K562 (cell line): Measurements from ENCODE around the gene SCMH1. TPM values are rescaled to one million over a fixed set of nuclear protein-coding genes. Genes with fewer than 3 reads are reported as not detected.

Experiments
- ATAC-seq: fragments of 200-7000 bp; cut with Tn5 transposase; 3 replicates; pipeline ENCODE4 v1.9.1; 2020; ENCODE audit warnings: moderate library complexity
- BruUV-seq: library from RNA; stranded (reverse); fragments of 400-500 nt; replicated peaks from 2 replicates; lab custom pipeline; 2021; lab: Mats Ljungman, UMichigan
- CTCF ChIA-PET: fragments of 300-600 bp; formaldehyde crosslinking; extraction: SDS; loops from one replicate; lab custom pipeline; 2021; ENCODE audit warnings: low intra/inter-chr PET ratio; lab: Yijun Ruan, JAX
- POLR2A ChIA-PET: fragments of 300-600, 350-650 bp; sonication (Branson Sonifier 250); formaldehyde crosslinking; extraction: SDS; loops from one replicate; lab custom pipeline; 2021; ENCODE audit warnings: antibody characterized with exemption, inconsistent platforms; lab: Yijun Ruan, JAX
- DNase-seq, 4 experiments: peaks; one replicate each; pipeline versions ENCODE4 v3.0.0 to v3.0.0-alpha.2; 2011 to 2018; ENCODE audit warnings: low spot score in 3 of 4, mixed read lengths in 3 of 4; ENCODE audit errors: extremely low read depth in 1 of 4
- FAIRE-seq: peaks from 2 replicates; lab custom pipeline; 2011; peaks lifted over from hg19 to GRCh38; lab: Jason Lieb, UNC
- H2AFZ ChIP-seq: 2 replicates; pipeline ENCODE4 v1.6.0; 2011; ENCODE audit warnings: low read depth, low read length, control low read depth, inconsistent platforms
- H3K27ac ChIP-seq: fragments of 200-600 bp; 3 replicates; pipeline ENCODE4 v1.8.0; 2011; ENCODE audit warnings: low read depth, mild to moderate bottlenecking, control low read depth, inconsistent platforms, low read length, moderate library complexity, mixed read lengths; ENCODE audit errors: extremely low read depth
- H3K27me3 ChIP-seq, 2 experiments: fragments of 300-600 bp in 1 of 2; 2 replicates in 1 of 2; 3 replicates in 1 of 2; pipeline versions ENCODE4 v1.6.0 to v1.8.0; 2011; ENCODE audit warnings: inconsistent platforms in 2 of 2, low read length in 2 of 2, mild to moderate bottlenecking in 1 of 2, mixed read lengths in 1 of 2, moderate library complexity in 1 of 2; ENCODE audit not compliant: control insufficient read depth in 2 of 2, insufficient read depth in 2 of 2
- H3K36me3 ChIP-seq: fragments of 300-600 bp; 3 replicates; pipeline ENCODE4 v1.8.0; 2011; ENCODE audit warnings: mild to moderate bottlenecking, low read length, inconsistent platforms; ENCODE audit not compliant: control insufficient read depth, insufficient read depth
- H3K4me1 ChIP-seq, 2 experiments: fragments of 200-600 bp in 1 of 2; replicated peaks in 1 of 2; 2 replicates in 1 of 2; 3 replicates in 1 of 2; pipeline versions ENCODE4 v1.5.1 to v1.8.0; 2011; ENCODE audit warnings: inconsistent platforms in 2 of 2, low read length in 2 of 2, mild to moderate bottlenecking in 1 of 2, mixed read lengths in 1 of 2, moderate library complexity in 1 of 2; ENCODE audit not compliant: control insufficient read depth in 2 of 2, insufficient read depth in 2 of 2
- H3K4me2 ChIP-seq: 2 replicates; pipeline ENCODE4 v1.6.1; 2011; ENCODE audit warnings: low read length, control low read depth, inconsistent platforms, mixed read lengths; ENCODE audit not compliant: insufficient read depth
- H3K4me3 ChIP-seq: fragments of 200-600 bp; sonication (generic), shearing (Covaris generic); 2 replicates; pipeline ENCODE4 v1.5.1; 2016; ENCODE audit warnings: control low read depth, inconsistent platforms
- H3K79me2 ChIP-seq: fragments of 200-600 bp; 3 replicates; pipeline ENCODE4 v1.8.0; 2011; ENCODE audit warnings: low read length, inconsistent platforms; ENCODE audit not compliant: control insufficient read depth, insufficient read depth
- H3K9ac ChIP-seq, 2 experiments: 2 replicates each; pipeline versions ENCODE4 v1.6.0 to v1.6.1; 2011; ENCODE audit warnings: low read depth in 2 of 2, low read length in 2 of 2, control low read depth in 1 of 2, inconsistent platforms in 1 of 2, mild to moderate bottlenecking in 1 of 2, mixed read lengths in 1 of 2; ENCODE audit not compliant: insufficient read depth in 1 of 2
- H3K9me1 ChIP-seq: one replicate; pipeline ENCODE4 v1.6.0; 2011; ENCODE audit warnings: inconsistent platforms, mild to moderate bottlenecking, low read length, moderate library complexity; ENCODE audit not compliant: control insufficient read depth, insufficient read depth
- H3K9me3 ChIP-seq: replicated peaks from 2 replicates; pipeline ENCODE4 v1.5.1; 2011; ENCODE audit warnings: low read depth, low read length, inconsistent platforms; ENCODE audit not compliant: control insufficient read depth, insufficient read depth
- H4K20me1 ChIP-seq: replicated peaks from 2 replicates; pipeline ENCODE4 v1.6.1; 2011; ENCODE audit warnings: low read length, inconsistent platforms, mixed read lengths; ENCODE audit not compliant: control insufficient read depth, insufficient read depth
- BRCA1 ChIP-seq, 2 experiments: fragments of 450-650 bp in 1 of 2; sonication (generic) in 1 of 2; formaldehyde crosslinking in 1 of 2; IDR thresholded peaks; 2 replicates each; pipeline versions ENCODE4 v1.5.0 to v1.6.1; 2017 to 2020; ENCODE audit warnings: mild to moderate bottlenecking in 1 of 2, missing genetic modification reagents in 1 of 2
- CBX8 ChIP-seq: fragments of 200-600 bp; sonication (generic); IDR thresholded peaks from 2 replicates; pipeline ENCODE4 v1.6.1; 2012; ENCODE audit warnings: borderline replicate concordance, mixed run types, low read depth, mild to moderate bottlenecking, moderate library complexity, mixed read lengths, low read length, control low read depth, inconsistent platforms; ENCODE audit not compliant: poor library complexity, severe bottlenecking; ENCODE audit errors: extremely low read depth
- COPS2 ChIP-seq: fragments of 450-650 bp; conservative IDR thresholded peaks from 2 replicates; pipeline ENCODE4 v1.6.1; 2016; ENCODE audit warnings: mild to moderate bottlenecking, moderate library complexity
- ELF2 ChIP-seq: fragments of 250-450 bp; sonication (Bioruptor Pico); IDR thresholded peaks from 2 replicates; pipeline ENCODE4 v1.5.0; 2021; ENCODE audit warnings: mild to moderate bottlenecking
- ERF ChIP-seq: fragments of 450-650 bp; formaldehyde crosslinking; IDR thresholded peaks from 2 replicates; pipeline ENCODE4 v1.4.0; 2020; ENCODE audit warnings: mild to moderate bottlenecking, mixed read lengths
- GTF2B ChIP-seq: IDR thresholded peaks from 2 replicates; pipeline ENCODE4 v1.6.1; 2011; ENCODE audit not compliant: insufficient read length; ENCODE audit errors: extremely low read depth
- MCM2 ChIP-seq: fragments of 450-650 bp; IDR thresholded peaks from 2 replicates; pipeline ENCODE4 v1.6.1; 2017; ENCODE audit warnings: low read depth, mild to moderate bottlenecking
- ZFP36 ChIP-seq: fragments of 150-350 bp; IDR thresholded peaks from 2 replicates; pipeline ENCODE4 v1.6.1; 2018; ENCODE audit warnings: low read length, low read depth; ENCODE audit not compliant: partially characterized antibody
- ZKSCAN1 ChIP-seq: fragments of 150-350 bp; IDR thresholded peaks from 2 replicates; pipeline ENCODE4 v1.6.1; 2016; ENCODE audit warnings: low read depth, low read length
- in situ Hi-C: fragments of 300-500 bp; cut with MboI; formaldehyde crosslinking; loops from 4 replicates; pipeline ENCODE4 v1.15.0; 2018; ENCODE audit warnings: inconsistent platforms, mixed read lengths
- intact Hi-C: fragments of 100-400 bp; cut with micrococcal nuclease; formaldehyde crosslinking; loops from 2 replicates; pipeline ENCODE4 v1.14.2; 2022
- polyA plus RNA-seq, 8 experiments: library from polyadenylated mRNA; depleted of rRNA in 4 of 8; stranded (reverse) in 5 of 8; unstranded in 3 of 8; fragments of >200 nt; fragmentation: Nextera tagmentation in 2 of 8; fragmentation: Illumina TruSeq in 1 of 8; extraction: Ambion mirVana in 2 of 8; extraction: Trizol in 1 of 8; gene quantifications; 2 replicates each; pipeline versions ENCODE4 v1.2.1 to v1.2.3, GENCODE V29; 2011 to 2014; ENCODE audit warnings: inconsistent platforms in 1 of 8, missing spikeins in 1 of 8
- total RNA-seq, 7 experiments: library from RNA; depleted of rRNA in 6 of 7; stranded (reverse); fragments of >200 nt in 6 of 7; fragmentation: Illumina TruSeq in 2 of 7; extraction: Trizol in 2 of 7; gene quantifications; 2 replicates each; pipeline versions ENCODE4 v1.2.1 to v1.2.3, GENCODE V29; 2011 to 2021; ENCODE audit warnings: low replicate concordance in 1 of 7
- TF ChIP-seq, protein P1 (sequence below), 3 experiments: fragments of 200-800 bp in 1 of 3; fragments of 250-450 bp in 1 of 3; fragments of 450-650 bp in 1 of 3; sonication (Bioruptor Pico) in 1 of 3; sonication (Bioruptor generic) in 1 of 3; formaldehyde crosslinking in 1 of 3; IDR thresholded peaks; 2 replicates each; pipeline versions ENCODE4 v1.6.1 to v1.8.0; 2016 to 2022; ENCODE audit warnings: mild to moderate bottlenecking in 2 of 3, missing genetic modification characterization in 2 of 3, missing compliant biosample characterization in 1 of 3, moderate library complexity in 1 of 3
- TF ChIP-seq, protein P2 (sequence below): sonication (generic); formaldehyde crosslinking; IDR thresholded peaks from 2 replicates; pipeline ENCODE4 v1.5.0; 2020; ENCODE audit warnings: missing genetic modification reagents
- TF ChIP-seq, protein P3 (sequence below), 2 experiments: IDR thresholded peaks in 1 of 2; conservative IDR thresholded peaks in 1 of 2; 2 replicates each; pipeline ENCODE4 v1.6.1; 2016; ENCODE audit warnings: low read depth in 2 of 2, mild to moderate bottlenecking in 1 of 2, missing compliant biosample characterization in 1 of 2, missing genetic modification characterization in 1 of 2, moderate library complexity in 1 of 2

The SCMH1 gene
- total and polyA plus RNA-seq, 9 of the 15 experiments (the other 6 are each of a cell fraction or from before 2014, with no cell fraction given): 8.5 to 37.0 (median 26.8) TPM

DNA sequence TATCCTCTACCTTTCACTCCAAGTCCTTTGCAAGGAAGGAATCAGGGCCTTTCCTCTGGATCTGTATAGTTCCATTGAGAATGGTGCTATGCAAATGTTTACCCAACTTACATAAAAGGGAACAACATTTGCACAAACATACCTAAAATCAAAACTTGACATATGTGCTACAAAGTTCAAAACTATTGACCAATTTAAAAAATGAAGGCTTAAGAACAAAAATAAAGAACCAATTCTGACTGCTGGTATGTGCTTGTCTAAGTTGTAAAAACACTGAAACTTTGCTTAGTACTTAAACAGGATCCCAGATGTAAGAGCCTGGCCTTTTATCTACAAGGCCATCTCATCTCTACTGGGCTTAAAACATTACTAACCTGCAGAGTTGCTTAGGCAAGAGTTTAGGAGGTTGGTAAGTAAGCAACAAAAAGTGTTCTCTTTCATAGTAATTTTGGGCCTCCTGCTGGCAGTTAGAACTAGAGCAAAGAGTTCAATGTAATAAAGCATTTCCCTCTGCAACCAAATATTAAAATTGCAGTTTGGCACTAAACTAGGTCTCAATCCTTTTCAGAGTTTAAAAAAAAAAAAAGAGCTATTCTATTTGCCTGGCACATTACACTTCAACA lies 2.0 kb downstream of the SCMH1 start:
- no peak overlapping the region for H3K4me2 ChIP-seq
- FAIRE-seq: no peak
- in situ Hi-C loops (no loop called here), intact Hi-C loops (loop anchor here (2.0 to 10.0 kb wide), 2 partner anchors 79 to 195 kb away; no protein-coding TSS in a partner anchor)
- no peak overlapping the region for H2AFZ ChIP-seq
- peaks cover 29 to 48% of the 10 kb centered on the region in 2 experiments; a peak in 4 of 5 replicates for H3K4me1 ChIP-seq
- H3K4me3 ChIP-seq: no peak overlapping the region
- H3K27me3 ChIP-seq: no peaks in the 10 kb centered on the region
- peak in 1 of 4 experiments; percentile 50 for DNase-seq
- peaks cover 68% of the 10 kb centered on the region for H3K79me2 ChIP-seq
- ChIA-PET POLR2A (interaction anchor here (0.6 to 0.7 kb wide), 2 partner anchors 130 to 459 kb away, joined by 3 read pairs; no protein-coding TSS in a partner anchor), CTCF (no interaction called here)
- no peak overlapping the region for H3K27ac ChIP-seq
- H4K20me1 ChIP-seq: peaks cover 20% of the 10 kb centered on the region
- BruUV-seq: no TSS peak
- ATAC-seq: peak; percentile 12
- no peaks in the 10 kb centered on the region for H3K36me3 ChIP-seq
- H3K9ac ChIP-seq: no peak overlapping the region
- no peaks in the 10 kb centered on the region for H3K9me3 ChIP-seq
- no peaks in the 10 kb centered on the region for H3K9me1 ChIP-seq
- TF ChIP-seq, protein P1, sequence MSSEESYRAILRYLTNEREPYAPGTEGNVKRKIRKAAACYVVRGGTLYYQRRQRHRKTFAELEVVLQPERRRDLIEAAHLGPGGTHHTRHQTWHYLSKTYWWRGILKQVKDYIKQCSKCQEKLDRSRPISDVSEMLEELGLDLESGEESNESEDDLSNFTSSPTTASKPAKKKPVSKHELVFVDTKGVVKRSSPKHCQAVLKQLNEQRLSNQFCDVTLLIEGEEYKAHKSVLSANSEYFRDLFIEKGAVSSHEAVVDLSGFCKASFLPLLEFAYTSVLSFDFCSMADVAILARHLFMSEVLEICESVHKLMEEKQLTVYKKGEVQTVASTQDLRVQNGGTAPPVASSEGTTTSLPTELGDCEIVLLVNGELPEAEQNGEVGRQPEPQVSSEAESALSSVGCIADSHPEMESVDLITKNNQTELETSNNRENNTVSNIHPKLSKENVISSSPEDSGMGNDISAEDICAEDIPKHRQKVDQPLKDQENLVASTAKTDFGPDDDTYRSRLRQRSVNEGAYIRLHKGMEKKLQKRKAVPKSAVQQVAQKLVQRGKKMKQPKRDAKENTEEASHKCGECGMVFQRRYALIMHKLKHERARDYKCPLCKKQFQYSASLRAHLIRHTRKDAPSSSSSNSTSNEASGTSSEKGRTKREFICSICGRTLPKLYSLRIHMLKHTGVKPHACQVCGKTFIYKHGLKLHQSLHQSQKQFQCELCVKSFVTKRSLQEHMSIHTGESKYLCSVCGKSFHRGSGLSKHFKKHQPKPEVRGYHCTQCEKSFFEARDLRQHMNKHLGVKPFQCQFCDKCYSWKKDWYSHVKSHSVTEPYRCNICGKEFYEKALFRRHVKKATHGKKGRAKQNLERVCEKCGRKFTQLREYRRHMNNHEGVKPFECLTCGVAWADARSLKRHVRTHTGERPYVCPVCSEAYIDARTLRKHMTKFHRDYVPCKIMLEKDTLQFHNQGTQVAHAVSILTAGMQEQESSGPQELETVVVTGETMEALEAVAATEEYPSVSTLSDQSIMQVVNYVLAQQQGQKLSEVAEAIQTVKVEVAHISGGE (CRISPR knock-in tag; IDR thresholded peaks at IDR 0.05): no peak
- TF ChIP-seq BRCA1 (IDR thresholded peaks at IDR 0.05) (no peak), BRCA1 (CRISPR knock-in tag; IDR thresholded peaks at IDR 0.05) (no peak), MCM2 (no peak), ERF (CRISPR knock-in tag) (no peak), GTF2B (no peak), ZKSCAN1 (no peak), COPS2 (no peak), ELF2 (CRISPR knock-in tag) (no peak), ZFP36 (peak; percentile 95), CBX8 (no peak)
- TF ChIP-seq, protein P2, sequence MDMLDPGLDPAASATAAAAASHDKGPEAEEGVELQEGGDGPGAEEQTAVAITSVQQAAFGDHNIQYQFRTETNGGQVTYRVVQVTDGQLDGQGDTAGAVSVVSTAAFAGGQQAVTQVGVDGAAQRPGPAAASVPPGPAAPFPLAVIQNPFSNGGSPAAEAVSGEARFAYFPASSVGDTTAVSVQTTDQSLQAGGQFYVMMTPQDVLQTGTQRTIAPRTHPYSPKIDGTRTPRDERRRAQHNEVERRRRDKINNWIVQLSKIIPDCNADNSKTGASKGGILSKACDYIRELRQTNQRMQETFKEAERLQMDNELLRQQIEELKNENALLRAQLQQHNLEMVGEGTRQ (CRISPR knock-in tag): no peak
- TF ChIP-seq, protein P3, sequence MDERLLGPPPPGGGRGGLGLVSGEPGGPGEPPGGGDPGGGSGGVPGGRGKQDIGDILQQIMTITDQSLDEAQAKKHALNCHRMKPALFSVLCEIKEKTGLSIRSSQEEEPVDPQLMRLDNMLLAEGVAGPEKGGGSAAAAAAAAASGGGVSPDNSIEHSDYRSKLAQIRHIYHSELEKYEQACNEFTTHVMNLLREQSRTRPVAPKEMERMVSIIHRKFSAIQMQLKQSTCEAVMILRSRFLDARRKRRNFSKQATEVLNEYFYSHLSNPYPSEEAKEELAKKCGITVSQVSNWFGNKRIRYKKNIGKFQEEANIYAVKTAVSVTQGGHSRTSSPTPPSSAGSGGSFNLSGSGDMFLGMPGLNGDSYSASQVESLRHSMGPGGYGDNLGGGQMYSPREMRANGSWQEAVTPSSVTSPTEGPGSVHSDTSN (CRISPR knock-in tag; IDR thresholded peaks at IDR 0.05; ENCODE audit: low read depth): no peak
- TF ChIP-seq, protein P3 (tag; conservative IDR thresholded peaks at IDR 0.05; ENCODE audit: low read depth): no peak
